ENCODE results near the gene HLF.
A peak's percentile ranks its signal among the peaks of the same experiment; 100 is the strongest.

HLF gene

DNA sequence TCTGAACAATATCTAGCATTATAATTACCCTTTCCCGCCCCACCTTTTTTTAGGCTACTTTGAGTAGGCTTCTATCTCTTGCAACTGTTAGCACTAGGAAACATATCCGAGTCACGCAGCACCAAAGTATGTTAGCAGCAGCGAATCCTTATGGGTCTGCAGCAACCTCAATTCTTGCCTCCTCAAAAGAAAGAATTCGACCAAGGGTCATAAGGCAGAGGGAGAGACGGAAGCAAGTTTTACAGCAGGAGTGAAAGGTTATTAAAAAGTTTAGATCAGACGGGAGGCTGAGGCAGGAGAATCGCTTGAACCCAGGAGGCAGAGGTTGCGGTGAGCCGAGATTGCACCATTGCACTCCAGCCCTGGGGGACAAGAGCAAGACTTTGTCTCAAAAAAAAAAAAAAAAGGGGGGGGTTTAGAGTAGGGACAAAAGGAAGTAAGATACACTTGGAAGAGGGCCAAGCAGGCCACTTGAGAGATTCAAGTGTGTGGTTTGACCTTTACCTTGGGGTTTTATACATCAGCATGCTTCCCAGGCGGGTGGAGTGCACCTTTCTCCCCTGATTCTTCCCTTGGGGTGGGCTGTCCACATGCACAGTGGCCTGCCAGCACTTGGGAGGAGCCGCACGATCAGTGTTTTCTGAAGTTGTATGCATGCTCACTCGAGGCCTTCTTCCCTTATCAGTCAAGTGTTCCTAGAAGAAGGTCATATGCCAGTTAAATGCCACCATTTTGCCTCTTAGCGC is 67.7 kb downstream of the HLF start:
- no peak for DNase-seq

DNA sequence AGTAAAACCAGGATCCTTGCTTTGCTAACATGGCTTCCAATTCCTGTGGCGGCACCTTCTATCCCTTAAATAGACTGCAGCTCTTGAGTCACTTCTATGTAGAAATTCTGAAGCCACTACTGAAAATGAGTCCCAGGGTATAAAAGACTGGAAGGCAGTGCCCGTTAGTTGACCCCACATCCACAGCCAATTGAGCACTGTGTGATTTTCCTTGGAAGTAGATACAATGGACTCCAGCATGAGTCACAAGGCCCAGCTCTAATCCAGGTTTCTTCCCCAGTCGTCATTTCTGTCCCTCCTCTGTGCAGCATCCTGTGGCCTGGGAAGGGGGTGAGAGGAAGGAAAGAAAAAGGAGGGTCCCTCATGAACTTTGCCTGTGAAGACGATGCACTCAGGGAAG is 69.5 kb downstream of the HLF start:
- no peak for DNase-seq

DNA sequence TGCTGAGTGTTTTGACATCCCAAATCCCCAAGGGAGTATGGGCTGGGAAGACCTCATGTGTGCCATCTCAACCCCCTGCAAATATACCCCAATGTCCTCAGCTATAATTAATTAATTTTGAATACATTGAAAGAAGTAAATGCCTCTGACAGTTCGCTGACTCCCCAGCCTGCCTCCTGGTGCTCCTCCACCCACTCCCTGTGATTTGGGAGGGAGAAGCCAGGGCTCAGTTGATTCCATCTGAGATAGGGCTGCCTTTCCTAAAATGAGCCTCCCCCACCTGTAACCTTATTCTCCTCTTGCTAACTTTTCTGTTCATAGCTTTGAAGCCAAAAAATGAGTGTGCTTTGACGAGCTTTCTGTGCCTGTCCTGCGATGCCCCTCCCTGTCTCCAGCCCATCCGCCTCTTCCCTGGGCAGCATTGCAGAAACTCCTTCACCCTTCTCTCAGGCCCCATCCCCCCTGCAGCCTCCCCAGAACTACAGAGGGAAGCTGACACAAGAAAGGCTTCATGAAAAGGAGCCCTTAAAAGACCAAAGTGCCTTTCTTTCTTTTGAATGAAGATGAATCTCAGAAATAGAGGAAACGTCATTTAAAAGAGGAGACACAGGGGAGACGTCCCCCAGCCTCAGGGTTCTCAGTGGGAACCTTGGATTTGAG is 70.3 kb downstream of the HLF start:
- no peak for DNase-seq

DNA sequence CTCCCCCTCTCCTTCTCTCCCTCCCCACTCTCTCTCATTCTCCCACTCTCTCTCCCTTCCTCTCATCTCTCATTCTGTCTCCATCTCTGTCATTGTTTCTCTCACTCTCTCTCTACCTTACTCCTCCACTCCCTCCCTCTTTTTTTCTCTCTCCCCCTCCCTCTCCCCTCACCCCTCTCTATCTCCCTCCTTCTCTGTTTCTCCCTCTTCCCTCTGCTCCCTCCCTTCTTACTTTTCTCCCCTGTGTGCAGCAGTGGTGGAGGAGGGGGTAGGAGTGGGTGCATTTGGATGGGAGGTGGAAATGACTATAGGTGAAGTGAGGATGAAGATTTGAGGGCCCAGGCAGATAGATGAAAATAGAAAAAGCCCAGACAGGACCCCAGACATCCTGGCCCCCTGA is 70.9 kb downstream of the HLF start:
- DNase-seq: no peak

DNA sequence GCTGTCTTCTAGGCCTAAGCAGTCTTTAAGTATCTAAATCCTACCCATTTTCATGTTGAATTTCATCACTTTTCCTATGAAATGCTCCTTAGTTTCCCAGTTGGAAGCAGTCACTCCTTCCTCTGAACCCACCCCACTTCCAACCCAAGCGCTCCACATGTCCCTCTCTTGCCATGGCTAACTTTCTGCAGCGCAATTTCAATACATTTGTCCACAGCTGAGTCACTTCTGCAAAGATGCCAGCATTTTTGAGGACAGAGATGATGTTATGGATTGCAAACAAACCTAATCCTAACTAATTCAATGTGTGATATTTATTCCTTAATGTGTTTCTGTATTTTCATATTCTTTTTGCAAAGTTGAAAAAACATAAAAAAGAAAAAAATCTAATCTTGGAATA is 71.7 kb downstream of the HLF start:
- DNase-seq: no peak

DNA sequence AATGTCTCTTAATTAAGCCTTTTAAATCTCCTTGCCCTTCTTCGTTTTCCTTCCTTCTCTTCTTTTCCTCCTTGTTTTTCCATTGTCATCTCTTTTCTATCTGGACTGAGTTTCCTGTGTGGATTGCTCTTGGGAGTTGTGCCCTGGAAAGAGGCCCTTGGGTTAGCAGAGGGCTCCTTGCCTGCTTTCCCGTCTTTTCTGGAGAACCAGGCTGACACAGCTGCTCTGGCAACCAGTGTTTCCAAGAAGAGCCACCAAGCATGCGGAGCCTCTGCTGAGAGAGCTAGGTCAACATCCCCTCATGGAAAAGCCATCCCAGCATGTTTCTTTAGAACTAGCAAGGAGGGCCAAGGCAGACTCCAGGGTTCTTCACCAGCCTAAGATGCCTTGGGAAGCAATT is 75.4 kb downstream of the HLF start:
- DNase-seq: no peak

DNA sequence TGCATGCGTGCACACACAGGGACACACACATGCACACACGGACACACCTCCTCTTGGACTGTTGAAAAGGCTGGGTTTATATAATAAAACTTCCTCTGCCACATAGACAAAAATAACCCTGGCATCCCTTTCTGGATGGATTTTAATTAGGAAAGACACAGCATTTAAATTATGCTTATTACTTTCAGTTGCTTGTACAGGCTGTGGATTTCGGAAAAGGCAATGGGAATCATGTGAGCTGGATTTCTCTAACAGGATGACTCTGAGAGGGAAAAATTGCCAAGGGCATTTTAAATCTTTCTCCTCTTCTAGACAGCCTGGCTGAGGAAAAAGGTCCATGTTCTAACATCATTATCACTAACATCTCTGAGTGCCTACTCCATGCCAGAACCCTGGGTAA is 75.9 kb downstream of the HLF start:
- no peak for DNase-seq

DNA sequence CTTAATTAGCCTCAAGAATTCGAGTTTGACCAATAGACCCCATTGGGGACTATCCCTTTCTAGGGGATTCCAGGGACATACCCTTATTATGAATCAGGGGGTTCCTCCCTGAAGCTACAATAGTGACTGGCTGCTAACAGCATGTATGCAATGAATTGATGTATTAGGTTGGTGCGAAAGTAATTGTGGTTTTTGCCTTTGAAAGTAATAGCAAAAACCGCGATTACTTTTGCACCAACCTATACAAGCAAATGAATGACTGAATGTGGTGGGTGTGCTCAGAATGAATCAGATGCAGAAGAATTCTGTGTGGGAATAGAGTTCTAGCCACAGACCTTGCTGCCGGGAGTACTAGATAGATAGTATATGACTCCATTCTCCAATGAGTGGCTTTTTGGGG is 76.7 kb downstream of the HLF start:
- no peak for DNase-seq

DNA sequence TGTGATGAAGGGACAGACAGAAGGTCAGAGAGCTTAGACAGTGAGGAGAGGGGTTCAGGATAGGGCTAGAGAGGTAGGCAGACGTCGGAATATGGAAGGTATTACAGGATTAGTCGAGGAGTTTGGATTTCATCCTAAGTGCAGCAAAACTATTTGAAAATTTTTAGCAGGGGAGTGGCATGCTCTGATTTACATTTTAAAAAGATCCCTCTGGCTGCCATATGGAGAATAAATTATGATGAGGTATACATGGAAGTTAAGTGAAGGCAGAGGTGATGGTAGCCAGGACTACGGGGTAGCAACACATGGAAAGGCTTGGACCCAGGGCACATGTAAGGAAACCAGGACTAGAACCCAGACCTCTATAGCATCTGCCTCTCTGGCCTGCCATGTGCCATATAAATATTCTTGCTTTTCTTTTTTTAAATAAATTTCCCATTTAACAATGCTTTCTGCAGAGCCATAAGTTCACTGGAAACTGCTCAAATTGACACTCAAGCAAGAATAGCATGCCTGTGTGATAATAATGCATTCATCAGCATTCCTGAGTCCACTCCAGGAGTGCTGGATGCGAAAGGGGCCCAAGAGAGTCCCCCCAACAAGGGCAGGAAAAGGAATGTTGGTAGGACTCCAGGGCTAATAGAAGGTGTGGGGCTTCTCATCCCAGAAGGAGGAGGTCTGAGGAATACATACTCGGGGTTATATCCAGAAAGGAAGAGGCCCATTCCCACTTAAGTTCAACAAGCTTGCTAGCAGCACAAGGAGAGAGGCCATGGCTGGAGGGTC is 78.2 kb downstream of the HLF start:
- DNase-seq: no peak

DNA sequence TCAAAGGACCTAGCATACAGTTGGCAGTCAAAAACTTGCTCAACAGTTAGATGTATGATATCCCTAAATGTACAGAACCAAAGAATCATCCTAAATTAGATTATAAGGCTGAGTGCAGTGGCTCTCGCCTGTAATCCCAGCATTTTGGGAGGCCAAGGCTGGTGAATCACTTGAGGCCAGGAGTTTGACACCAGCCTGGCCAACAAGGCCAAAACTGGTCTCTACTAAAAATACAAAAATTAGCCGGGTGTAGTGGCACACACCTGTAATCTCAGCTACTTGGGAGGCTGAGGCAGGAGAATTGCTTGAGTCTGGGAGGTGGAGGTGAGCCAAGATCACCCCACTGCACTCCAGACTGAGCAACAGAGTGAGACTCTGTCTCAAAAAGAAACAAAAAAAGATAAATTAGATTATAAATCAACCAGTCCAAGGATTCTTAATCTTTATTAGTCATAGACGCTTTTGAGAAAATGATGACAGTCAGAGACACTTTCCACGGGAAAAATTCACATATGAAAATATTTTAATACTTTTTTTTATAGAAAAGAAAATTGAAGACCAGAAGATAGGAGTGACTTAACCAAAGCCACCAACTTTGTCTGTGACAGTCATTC is 79.2 kb downstream of the HLF start:
- DNase-seq: no peak

DNA sequence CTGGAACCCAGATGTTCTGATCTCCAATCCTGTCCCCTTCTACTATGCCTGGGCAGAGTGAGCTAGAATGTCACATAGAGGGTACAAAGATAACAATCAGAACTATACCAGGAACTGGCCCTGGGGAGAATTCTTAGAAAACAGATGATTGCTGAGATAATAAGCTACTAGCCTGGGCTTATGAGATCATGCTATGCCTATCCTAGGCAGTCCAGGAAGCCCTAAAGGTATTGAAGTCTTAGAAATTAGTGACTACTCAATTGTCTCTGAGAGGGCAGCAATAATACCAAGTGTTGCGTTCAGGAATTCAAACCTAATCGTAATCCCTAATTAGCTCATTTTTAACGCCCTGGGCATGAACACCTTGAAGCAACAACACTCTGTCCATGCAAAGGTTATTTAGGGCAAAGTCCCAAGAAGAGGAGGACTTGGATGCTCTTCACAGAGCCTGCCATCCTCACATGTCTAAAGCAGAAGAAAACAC is 79.8 kb downstream of the HLF start:
- DNase-seq: no peak

DNA sequence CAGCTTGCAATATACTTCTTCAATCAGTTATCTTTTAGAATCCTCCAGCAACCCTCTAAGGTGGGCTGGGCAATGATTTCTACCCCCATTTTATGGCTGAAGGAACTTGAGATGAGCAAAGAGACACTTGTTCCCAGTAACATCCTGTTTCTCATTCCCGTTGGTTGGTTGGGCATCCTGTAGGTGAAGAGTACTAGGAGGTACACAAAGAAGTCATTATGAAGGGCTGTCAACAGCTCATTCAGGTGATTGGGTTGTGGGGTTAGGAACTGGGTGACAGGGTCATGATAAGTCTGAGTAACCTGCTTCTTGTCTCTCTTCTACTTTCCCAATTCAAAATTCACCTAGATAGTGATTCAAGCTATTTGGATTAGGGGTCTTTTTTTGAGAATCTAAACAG is 80.4 kb downstream of the HLF start:
- no peak for DNase-seq

DNA sequence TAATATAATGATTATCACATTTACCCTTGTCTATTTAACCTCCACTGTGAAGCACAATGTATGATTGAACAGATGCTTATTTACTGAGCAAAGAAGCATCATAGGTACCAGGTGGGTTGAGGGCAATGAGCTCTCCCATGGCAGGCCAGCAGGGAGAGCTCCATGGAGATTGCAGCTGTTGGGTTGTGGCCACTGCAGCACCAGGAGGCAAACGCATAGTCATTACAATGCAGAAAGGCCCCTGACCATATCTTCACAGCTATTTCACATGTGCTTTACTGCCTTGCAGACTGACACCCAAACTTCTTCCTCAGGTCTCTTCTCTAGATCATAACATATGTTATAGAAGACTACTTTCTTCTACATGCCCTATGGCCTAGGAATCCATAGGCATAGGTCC is 81.9 kb downstream of the HLF start:
- no peak for DNase-seq

DNA sequence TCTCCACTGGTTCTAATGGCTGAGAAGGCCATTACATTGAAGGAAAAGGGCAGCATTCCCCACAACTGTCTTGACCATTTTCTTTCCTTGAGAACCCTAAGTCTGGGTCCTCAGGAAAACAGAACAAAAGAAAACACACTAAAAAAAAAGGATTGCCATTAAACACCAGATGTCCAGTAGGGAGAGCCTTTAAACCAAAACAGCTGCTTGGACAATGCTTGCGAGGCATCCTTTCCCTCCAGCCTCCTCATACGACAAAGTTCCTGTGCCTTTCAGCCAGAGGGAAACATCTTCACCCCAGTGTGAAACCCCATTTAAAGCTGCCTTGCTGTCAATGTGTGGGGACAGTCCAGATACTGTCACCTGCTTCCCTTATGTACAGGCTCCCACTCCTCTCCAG is 82.6 kb downstream of the HLF start:
- no peak for DNase-seq

DNA sequence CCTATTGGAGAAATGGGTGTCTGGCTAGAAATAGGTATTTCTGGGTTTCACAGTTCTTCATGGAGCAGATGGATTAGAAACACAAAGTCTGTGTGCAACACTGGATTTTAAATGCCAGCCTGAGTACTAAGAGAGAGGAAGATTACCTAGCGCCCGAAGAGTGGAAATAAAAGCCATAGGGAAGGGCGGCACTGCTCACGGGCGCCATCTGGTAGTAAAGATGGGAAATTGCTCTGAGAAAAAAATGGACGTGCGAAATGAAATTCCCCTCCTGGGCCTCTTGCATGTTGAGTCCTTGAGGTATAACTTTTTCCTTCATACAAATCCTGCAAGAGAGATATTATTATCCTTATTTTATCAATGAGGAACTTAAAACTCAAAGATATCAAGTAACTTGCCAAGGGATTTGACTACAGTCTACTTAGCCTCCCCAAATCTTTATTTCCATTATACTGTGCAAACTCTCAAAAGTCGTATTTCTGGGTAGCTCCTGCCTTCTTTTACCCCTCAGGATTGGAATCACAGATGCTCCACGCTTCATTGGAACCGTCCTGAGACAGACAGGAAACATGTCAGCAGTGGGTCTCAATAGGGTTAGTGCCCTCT is 84.1 kb downstream of the HLF start:
- DNase-seq: peak; percentile 24

DNA sequence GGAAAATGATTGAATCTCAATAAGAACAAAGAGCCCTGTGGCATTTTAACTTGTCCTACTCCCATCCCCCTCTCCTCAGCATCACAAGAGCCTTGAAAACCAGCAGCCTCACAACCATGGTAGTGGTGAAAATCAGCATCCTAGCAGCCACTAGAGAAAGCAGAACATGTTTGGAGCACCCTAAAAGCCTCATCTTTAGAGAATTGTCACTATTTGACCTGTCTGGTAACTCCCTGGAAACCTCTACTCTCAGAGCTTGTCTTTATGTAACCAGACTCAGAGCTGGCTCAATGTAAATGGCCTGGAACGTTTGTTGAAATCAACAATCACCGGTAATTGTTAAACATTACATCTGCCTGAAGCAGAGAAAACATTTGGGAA is 86.1 kb downstream of the HLF start:
- no peak for DNase-seq

DNA sequence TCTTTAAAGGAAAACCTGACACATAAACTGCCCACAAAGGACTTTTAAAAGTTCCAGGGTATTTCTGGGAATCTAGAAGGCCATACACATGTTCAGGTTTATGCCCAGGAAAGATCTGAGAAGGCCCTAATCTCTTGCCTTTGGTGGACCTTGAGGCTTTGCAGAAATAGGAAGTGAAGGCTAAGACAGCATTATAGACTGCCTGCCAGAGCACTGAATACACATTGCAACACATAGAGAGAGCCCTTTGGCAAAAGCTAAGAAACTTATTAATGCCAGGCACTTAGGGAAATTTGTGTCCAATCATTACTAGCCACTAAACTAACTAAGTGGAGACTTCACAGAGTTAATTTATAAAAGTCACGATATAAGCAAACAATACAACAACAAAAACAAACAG is 86.5 kb downstream of the HLF start:
- DNase-seq: no peak

DNA sequence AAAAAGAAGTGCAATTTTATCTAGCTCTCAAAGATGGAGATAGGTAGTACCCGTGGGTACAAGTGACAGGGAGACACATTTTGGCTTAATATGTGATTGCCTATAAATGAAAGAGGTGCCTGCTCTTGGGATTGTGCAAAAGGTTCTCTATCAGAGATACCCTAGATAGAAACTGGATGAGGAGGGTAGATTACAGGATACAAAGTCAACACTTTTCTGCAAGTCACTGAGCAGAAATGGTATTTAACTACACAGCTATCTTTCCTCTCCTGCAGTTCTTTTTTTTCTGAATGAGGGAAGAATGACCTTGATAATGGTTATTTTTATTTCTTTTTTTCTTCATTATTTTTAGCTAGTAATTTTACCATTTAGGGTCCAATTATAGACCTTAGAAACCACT is 89.2 kb downstream of the HLF start:
- DNase-seq: no peak

DNA sequence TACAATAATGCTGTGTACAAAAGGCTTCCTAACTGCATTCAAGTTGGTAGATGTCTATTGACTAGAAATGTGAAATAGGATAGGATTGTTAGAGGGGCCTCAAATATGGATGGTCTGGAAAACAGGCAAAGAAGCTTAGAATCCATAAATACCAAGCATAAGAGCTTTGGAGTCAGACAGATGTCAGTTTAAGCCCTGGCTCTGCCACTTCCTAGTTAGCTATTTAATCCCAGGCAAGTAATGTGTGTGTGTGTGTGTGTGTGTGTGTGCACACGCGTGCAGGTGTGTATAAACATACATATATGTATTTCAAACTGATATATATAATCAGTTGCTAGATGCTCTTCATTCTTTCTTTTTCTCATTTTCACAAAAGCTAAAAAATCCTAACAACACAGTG is 90.2 kb downstream of the HLF start:
- DNase-seq: no peak

DNA sequence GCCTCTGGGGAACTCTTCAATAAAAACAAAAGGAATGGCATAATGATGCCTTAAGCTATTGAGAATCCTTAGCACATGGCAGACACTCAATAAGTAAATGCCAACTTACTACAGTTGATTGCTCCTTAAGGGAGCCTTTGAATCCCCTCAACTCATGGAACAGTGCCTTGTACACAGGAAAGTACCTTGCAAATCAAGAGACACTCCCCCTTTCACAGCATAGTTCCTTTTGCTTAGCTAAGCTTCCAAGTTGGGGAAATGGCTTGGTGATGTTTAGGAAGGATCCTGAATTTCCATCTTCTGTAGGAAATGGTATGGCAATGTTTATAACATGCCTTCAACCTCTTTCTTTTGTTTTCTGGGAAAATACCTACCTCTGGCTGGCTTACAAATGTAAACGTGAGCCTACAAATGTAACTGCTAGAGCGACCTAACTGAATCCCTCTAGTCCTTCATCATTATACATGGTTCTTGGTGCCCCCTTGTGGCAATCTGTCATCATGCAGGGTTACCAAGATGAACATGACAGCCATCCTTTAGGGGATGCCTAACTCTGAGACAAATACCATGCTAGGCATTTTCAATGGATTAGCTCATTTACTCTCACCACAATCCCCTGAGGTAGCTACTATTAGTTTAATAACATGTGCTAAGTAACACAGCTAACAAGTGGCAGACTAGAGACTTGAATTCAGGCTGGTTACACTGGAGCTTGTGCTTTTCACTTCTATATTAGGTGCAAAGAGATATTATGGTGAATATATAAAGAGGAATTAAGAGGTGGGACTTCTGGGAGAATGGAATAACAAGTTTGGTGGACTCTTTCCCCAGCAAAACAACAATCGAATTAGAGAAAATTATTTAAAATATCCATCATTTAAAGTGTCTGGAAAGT is 91.9 kb downstream of the HLF start:
- peak; percentile 54 for DNase-seq

DNA sequence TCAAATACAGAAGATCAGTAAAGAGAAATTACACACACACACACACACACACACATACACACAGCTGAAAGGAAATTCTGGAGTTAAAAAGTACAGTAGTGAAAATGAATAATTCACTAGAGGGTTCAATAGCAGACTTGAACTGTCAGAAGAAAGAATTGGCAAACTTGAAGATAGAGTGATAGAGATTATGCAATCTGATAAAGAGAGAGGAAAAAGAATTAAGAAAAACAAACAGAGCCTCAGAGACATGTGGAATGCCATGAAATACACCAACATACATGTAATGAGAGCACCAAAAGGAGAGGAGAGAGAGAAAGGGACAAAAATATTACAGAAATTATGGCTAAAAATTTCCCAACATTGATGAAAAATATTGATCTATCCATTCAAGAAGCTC is 96.2 kb downstream of the HLF start:
- DNase-seq: no peak

DNA sequence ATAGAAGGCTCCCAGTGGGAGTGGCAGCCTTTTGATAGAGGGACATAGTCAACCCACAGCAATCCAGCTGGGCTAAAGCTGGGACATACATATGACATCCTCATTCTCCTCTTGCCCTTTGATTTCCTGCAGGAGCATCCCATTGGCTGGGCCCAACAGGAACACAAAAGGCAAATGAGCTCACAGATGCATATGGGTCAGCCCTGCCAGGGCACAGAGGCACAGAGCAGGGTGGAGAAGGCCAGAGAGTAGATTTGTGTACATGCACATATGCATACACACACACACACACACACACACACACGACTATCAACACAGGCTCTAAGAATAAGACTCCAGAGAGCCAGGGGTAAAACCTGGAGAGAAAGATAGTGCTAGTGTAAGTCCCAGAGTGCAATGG is 98.3 kb downstream of the HLF start:
- DNase-seq: no peak

Data from T-helper 9 cell (primary cell).